GM21786 (cell line): ENCODE data around the gene SAMD5.
"Not testable (repeated sequence)": the region's sequence is repeated elsewhere in the genome, so short reads cannot be mapped to it uniquely, and the experiment has no call there.

Source experiments
- ATAC-seq: cut with Tn5 transposase; IDR thresholded peaks from one replicate; pipeline ENCODE4 v1.9.1; 2021; ENCODE audit not compliant: unreplicated experiment

The SAMD5 gene

DNA sequence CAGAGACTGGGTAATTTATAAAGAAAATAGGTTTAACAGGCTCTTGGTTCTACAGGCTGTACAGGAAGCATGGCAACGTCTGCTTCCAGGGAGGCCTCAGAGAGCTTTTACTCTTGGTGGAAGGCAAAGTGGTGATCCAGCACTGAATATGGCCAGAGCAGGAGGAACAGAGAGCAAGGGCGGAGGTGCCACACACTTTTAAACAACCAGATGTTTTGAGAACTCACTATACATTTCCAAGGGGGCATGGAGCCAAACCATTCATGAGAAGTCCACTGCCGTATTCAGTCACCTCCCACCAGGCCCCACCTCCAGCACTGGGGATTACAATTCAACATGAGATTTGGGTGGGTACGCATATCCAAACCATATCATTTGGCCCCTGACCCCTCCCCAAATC is 18.7 kb downstream of the SAMD5 start:
- ATAC-seq, result no peak

- no peak for ATAC-seq
Measured at GRCh38 chr6:147528511-147529145, 20.1 kb downstream of the SAMD5 start.

GRCh38 chr6:147530132-147531060 is 21.9 kb downstream of the SAMD5 start:
- peak; percentile 53 for ATAC-seq

GRCh38 chr6:147531321-147531720 is 22.8 kb downstream of the SAMD5 start:
- ATAC-seq, result no peak

DNA sequence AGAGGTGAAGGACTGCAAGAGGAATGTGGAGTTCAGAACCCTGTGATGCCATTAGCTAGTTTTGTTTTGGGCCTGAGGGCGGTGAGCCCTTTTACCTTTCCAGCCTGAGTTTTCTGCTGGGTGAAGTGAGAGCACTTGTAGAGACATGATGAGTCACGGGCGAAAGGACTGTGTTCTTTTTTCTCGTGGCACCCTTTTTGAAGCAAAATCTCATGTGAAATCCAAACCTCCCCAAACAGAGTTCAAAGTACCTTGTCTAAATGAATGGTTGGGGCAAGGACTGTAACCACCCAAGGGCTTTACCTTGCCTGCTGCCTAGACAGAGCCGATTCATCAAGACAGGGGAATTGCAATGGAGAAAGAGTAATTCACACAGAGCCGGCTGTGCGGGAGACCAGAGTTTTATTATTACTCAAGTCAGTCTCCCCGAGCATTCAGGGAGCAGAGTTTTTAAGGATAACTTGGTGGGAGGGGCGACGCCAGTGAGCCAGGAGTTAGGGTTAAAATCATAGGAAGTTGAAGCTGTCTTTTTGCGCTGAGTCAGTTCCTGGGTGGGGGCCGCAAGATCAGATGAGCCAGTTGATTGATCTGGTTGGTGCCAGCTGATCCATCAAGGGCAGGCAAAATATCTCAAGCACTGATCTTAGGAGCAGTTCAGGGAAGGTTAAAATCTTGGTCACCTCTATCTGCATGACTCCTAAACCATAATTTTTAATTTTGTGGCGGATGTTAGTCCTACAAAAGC is 25.8 kb downstream of the SAMD5 start:
- ATAC-seq, result no peak

DNA sequence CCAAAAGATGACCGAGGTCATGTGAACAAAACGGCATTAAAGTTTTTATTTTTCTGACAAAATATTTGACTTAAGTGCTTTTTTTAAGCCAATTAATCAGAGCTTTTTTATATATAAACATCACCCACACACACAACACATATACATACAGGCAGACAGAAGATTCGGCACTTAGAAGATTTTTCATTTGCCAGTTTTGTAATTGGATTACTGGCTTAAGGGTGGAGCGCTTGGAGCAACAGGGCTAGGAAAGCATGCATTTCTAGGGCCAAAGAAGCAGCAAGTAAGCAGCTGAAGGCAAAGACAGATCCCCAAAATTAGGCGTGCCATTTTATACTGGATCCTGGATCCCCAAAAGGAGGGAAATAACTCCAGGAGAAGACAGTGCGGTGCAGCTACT is 30.3 kb downstream of the SAMD5 start:
- no peak for ATAC-seq

DNA sequence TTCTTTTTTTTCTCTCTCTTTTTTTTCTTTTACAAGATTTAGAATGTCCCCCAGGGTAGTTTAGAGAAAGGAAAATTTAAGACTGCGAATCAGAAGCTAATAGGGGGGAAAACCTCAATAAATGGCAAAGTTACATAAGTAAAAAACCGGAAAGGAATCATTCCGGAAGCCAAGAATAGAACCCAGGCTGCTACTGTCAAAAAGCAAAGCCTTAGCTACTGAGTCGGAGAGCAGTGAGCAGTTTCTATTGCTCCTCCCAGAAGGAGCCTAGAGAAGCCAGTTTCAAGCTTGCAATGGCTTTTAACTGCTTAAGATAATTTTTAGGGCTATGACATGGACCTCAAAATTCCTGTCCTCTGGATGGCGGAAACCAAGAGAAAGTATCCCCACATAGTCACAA is 31.6 kb downstream of the SAMD5 start:
- ATAC-seq, result no peak

DNA sequence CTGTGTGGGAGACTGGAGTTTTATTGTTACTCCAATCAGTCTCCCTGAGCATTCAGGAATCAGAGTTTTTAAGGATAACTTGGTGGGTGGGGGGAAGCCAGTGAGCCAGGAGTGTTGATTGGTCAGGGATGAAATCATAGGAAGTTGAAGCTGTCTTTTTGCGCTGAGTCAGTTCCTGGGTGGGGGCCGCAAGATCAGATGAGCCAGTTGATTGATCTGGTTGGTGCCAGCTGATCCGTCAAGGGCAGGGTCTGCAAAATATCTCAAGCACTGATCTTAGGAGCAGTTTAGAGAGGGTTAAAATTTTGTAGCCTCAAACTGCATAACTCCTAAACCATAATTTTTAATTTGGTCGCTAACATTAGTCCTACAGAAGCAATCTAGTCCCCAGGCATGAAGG is 33.9 kb downstream of the SAMD5 start:
- not testable (repeated sequence) for ATAC-seq

- no peak for ATAC-seq
Measured at GRCh38 chr6:147544420-147544819, 35.9 kb downstream of the SAMD5 start.

GRCh38 chr6:147546501-147547368 is 38.2 kb downstream of the SAMD5 start:
- ATAC-seq, result no peak

GRCh38 chr6:147547369-147547902 is 38.9 kb downstream of the SAMD5 start:
- no peak for ATAC-seq

- no peak for ATAC-seq
Measured at GRCh38 chr6:147548921-147549475, 40.5 kb downstream of the SAMD5 start.

DNA sequence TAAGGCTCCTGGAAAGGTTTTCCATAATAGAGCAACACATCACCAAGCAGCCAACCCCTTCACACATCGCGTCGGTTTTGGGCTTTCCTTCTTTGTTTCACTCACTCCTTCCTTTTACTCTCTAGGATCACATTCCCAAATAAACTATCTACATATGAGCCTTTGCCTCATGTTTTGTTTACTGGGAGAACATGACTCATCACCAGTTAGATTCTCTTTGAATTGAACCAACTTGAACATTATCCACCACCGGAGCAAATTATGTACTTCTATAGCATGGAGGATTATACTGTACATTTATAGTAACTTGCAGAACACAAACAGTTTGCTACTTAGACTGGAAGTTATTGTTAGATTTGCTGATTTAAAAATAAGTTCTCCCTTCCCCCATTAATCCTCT is 41.0 kb downstream of the SAMD5 start:
- ATAC-seq, result no peak

DNA sequence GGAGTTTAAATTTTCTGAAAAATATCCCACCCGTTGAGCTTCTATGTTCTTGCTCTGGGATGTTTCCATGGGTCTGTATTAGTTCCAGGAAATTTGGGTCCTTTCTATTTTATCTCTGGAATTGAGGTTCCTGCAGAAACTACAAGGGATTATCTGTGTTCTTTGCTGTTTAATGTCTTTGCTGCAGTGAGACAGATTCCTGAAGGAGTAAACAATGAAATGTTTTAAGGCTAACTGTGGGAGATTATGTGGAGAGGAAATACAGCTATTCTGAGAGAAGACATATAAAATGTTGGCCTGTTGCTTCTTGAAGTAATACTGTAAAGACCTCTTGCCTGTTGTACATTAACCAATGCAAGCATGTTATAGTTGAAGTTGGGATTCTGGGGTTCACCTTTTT is 43.5 kb downstream of the SAMD5 start:
- ATAC-seq, result no peak

DNA sequence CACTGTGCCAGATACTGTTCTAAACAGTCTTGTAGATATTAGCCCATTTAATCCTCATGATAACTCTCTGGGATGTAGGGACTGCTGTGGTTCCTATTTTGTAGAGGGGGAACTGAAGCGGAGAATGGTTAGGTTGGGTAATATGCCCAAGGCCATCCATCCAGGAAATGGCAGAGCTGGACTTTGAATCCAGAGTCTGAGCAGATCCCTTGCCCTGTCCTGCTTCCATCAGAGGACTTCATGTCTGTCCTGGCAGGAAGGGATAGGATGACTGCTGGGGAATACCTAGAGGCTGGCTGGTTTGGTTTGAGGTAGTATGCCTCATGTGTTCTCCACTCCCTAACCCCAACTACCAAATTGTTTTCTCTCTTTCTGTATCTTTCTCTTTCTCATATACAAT is 44.6 kb downstream of the SAMD5 start:
- no peak for ATAC-seq

DNA sequence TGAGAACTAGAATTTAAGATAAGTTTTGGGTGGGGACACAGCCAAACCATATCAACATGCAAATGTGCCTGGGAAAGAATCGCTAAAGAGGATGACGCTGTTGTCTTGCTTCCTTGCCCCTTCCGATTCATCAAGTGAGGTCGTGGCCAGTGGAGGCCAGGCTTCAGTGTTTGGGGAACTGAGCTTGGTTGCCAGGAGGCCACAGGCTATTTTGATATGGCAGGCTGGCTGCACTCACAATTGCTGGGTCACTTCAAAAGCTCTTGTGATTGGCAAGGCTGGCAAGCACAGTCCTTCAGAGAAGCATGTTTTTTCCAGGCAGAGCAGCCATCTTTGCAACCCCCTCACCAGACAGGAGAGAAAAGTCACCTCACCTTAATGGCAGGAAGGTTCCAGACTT is 45.8 kb downstream of the SAMD5 start:
- ATAC-seq, result no peak

GRCh38 chr6:147559006-147559405 is 50.5 kb downstream of the SAMD5 start:
- ATAC-seq, result no peak

- ATAC-seq, result peak; percentile 52
Measured at GRCh38 chr6:147560670-147561069, 52.2 kb downstream of the SAMD5 start.

DNA sequence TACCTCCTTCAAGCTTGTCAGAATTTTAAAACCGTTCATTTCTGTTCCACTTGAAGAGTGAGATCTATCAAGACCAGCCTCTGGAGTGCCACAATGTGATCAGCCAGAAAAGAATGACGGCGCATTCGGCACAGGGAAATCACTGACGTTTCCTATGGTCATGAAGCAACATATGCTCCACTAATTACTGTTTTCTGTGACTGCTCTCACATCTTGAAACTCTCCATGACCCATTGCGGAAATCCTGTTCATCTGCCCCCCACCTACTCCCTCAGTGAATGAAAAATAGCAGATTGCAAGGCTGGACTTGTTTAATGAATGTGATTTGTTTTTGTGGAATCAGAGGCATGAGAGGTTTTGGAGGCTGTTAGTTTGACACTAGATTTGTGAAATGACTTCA is 53.2 kb downstream of the SAMD5 start:
- ATAC-seq, result no peak

DNA sequence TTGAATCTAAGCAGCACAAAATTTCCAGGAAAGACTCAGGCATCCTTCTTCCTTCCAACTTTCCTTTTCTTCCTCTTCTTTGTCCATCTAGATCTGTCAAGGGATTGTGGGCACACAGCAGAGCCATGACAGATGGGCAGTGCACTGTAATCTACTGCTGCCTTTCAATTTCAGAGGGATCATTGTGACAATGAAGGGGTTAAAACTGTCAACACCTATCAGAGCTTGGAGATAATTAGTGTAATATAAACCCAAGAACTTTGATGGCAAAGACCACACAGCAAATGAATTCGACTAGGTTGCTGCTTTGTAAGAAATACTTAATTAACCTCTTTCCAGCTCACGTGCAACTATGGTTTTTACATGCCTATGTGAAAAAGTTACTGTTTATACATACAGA is 55.0 kb downstream of the SAMD5 start:
- ATAC-seq, result no peak
